UCSD-AML1 (cell line): Measurements from ENCODE around the gene SLC6A13.
"Not testable (repeated sequence)": the region's sequence is repeated elsewhere in the genome, so short reads cannot be mapped to it uniquely, and the experiment has no call there.

ENCODE experiments used
- DNase-seq: peaks from one replicate; lab custom pipeline; 2025; ENCODE audit not compliant: unreplicated experiment; lab: John Stamatoyannopoulos, UW

SLC6A13 gene

GRCh38 chr12:262817-263216 is at the start of gene SLC6A13:
TSS of gene SLC6A13 (minus strand) at chr12:262836. CDS start at chr12:260052, 2,784 bp downstream.
- DNase-seq = no peak

DNA sequence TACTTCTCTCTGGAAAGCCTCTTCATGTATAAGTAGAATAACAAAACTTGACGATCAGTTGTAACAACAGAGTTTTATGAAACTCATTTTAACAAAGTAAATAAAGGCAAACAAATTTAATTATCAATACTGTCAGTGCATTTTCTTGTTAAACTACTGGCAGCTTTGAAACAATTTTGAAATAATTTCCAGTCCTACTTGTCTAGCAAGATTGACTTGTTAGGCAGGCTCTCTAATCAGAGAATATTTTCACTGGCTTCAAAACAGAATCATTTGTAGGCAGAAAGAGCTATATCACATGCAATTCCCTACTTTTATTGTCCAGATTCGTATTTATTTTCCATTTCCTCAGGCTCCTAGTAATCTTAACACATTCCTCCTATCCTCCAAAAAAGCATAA is 45.9 kb upstream of the SLC6A13 start:
- no peak for DNase-seq

DNA sequence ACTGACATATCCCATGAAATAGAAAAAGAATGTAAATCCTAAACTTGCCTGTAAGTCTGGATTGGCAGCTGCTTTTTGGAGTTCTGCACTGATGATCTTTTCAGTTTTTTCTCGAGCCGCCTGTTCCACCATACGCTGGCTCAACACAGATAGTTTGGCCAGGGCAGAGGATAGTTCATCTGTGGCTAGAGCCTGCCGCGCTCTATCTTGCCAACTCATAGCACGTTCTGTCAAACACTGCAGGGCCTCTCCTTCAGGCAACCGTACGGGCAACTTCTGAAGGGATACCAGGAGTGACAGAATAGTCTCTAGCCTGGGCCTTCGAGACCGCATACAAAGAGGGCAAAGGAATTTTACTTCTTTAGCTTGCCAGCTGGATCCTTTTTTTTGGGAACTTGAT is 44.8 kb upstream of the SLC6A13 start:
- no peak for DNase-seq

DNA sequence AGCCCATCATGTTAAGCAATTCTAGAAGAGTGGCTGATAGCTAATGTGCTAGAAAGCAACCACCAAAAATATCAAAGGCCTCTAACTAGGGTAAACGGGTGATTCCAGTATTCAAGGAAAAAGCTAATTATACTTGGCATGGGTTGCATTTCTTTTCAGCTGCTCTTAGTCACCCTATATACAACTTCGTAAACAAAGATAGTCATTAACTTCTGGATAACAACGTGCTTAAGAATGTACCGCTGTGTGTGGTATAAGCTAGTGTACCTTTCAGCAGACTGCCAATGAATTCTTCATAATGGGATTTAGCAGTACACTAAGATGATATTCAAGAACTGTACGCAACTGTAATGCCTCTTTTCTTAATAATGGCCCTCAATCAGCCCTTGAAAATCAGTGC is 42.2 kb upstream of the SLC6A13 start:
- no peak for DNase-seq

GRCh38 chr12:302766-303165 is 40.1 kb upstream of the SLC6A13 start:
- DNase-seq = not testable (repeated sequence)

- not testable (repeated sequence) for DNase-seq
These were observed 37.5 kb upstream of the SLC6A13 start for GRCh38 chr12:300166-300565.

GRCh38 chr12:299511-299910 is 36.9 kb upstream of the SLC6A13 start:
- DNase-seq = not testable (repeated sequence)

- DNase-seq = not testable (repeated sequence)
These were observed 35.4 kb upstream of the SLC6A13 start for GRCh38 chr12:298059-298458.

GRCh38 chr12:295132-295531 is 32.5 kb upstream of the SLC6A13 start:
- no peak for DNase-seq

- DNase-seq = no peak
These were observed 30.6 kb upstream of the SLC6A13 start for GRCh38 chr12:293199-293598.

DNA sequence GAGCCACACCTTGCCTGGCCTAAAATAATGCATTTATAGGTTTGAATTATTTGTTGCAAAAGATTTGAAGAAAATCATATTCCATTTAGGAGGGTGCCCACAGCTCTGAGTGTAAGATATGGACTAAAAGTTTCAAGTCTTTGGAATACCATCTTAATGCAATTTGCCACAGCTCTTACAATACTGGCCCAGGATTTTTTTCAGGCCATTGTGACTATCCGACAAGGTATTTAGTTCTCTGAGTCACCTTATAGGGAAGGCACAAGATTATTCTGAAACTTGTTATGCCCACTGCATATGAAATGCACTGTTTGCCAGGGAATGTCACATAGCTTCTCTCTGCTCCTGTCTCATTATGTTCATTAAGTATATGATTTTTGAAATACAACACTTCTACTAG is 29.6 kb upstream of the SLC6A13 start:
- no peak for DNase-seq

- DNase-seq = no peak
These were observed 28.6 kb upstream of the SLC6A13 start for GRCh38 chr12:291153-291723.

- DNase-seq = no peak
These were observed 26.1 kb upstream of the SLC6A13 start for GRCh38 chr12:288687-289086.

- DNase-seq = no peak
These were observed 24.1 kb upstream of the SLC6A13 start for GRCh38 chr12:286531-287300.

GRCh38 chr12:278046-278445 is 15.4 kb upstream of the SLC6A13 start:
- DNase-seq = no peak

DNA sequence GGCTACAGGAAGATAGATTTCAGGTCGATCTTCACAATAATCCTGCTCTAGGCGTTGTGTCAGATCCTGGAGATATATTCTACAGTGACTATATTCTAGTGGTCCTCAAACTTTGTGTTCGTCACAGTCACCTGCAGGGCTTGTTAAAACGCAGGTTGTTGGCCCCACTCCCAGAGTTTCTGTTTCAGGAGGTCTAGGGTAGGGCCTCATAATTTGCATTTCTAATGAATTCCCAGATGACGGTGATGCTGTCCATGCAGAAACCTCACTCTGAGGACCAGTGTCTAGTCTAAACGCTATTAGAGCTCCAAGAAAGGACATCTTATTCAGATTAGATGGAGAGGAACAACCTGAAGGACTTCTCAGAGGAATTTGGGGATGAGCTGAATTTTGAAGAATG is 13.2 kb upstream of the SLC6A13 start:
- DNase-seq = no peak

DNA sequence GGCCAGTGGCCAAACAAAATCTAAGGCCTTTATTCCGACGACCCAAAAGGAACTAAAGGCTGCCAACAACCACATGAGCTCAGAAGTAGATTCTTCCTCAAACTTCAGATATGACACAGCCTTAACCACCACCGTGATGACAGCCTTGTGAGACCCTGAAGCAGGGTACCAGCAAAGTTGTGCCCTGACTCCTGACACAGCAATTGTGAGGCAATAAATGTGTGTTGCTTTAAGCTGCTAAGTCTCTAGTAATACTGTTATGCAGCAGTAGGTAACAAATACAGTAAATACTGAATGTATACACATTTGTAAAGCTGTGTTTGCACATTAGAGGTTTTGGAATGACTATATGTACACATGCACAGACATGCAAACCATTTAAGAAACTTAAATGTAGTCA is 10.7 kb upstream of the SLC6A13 start:
- no peak for DNase-seq

DNA sequence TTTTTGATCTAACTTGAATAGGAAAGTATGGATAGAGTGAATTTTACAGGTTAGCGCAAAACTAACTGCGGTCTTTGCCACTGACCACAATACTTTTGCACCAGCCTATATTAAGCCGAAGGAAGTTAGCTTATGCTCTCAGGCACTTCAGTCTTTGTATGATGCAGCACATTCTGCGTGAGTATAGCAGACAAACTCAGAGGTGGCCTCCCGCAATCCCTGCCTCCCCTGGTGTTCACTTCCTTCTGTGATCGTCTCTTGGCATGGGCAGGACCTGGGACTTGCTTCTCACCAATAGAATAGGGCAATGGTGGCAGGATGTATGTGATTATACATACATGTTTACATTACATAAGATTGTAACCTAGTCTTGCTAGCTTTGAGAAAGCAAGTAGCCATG is 10.3 kb upstream of the SLC6A13 start:
- no peak for DNase-seq

- no peak for DNase-seq
These were observed 8.5 kb upstream of the SLC6A13 start for GRCh38 chr12:271161-271560.

- no peak for DNase-seq
These were observed 6.6 kb upstream of the SLC6A13 start for GRCh38 chr12:269191-269590.

DNA sequence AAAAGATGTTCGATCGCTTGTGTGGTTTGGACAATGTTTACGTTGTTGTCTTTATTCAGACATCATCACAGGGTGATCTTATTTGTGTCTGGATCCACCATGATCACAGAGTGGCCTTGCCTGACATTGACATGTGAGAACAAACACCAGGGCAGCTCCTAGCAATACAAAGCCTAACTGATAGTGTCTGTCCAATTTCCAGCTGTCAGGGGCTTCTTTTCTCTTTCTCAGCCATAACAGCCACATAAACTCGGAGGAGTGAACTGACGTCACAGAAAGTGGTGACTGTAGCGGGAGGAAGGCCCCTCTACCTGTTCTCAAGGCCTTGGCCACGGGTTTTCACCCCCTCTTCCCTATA is 5.8 kb upstream of the SLC6A13 start:
- DNase-seq = no peak

DNA sequence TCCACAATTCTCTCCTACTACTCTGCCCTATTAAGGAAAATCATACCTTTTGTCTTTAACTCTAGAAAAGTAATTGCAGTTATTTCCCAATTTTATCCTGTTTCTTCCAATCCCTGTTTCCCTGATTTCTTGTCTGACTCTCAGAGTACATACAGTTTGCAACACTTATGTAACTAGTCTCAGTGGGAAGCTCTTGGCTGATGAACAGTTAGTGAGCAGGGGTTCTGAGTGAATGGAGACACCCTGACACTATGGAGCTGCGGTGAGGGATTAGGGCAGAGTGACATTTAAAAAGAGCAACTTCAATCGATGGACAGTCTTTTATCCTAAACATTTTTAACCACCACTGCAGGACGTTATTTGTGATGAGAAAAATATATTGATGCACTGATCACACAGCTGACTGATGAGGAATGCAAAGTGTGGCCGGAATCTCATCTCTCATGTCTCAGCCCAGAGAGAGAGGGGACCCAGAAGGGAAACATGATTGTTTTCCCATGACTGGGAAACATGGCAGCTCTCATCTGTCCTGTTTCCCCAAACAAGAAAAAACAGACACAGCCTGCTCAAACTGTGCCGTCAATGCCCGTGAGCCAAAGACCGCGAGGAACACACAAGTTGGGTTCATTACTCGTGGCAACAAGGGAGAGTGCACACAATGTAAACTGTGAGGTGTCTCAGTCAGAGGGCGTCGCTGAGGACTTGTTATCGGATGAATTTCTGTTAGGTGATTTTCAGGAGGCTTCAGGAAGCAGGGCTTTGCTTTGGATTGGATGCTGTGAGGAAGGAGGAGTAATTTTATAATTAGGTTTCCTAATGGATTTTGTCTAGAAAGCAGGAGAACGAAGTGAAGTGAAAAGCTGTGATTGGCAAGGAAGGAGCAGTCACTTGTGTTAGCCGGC is 5.2 kb upstream of the SLC6A13 start:
- no peak for DNase-seq
